Gastrocnemius medialis (tissue), 4 donors: ENCODE data around the gene NOL12.

ENCODE experiments used
- CTCF ChIP-seq, 5 experiments: fragments of 450-650 bp in 3 of 5; fragments of 200-600 bp in 2 of 5; sonication (generic) in 2 of 5; IDR thresholded peaks in 4 of 5; conservative IDR thresholded peaks in 1 of 5; 1 replicate in 4 of 5; 2 replicates in 1 of 5; pipeline ENCODE4 v1.5.1; 2016 to 2019; ENCODE audit warnings: antibody characterized with exemption in 5 of 5, mild to moderate bottlenecking in 3 of 5, moderate library complexity in 3 of 5
- POLR2A ChIP-seq, 2 donors: fragments of 450-650 bp; IDR thresholded peaks; one replicate each; pipeline ENCODE4 v1.6.1; 2017; ENCODE audit warnings: antibody characterized with exemption in 2 of 2, mild to moderate bottlenecking in 2 of 2, moderate library complexity in 2 of 2

- no peak for TF ChIP-seq CTCF (IDR thresholded peaks at IDR 0.05 in 4 of 5, conservative IDR thresholded peaks at IDR 0.05 in 1 of 5)
- no peak for TF ChIP-seq POLR2A (IDR thresholded peaks at IDR 0.05)
Measured at GRCh38 chr22:37713761-37714160, 27.6 kb downstream of the NOL12 start.
